Liver (tissue), 9 donors: Measurements from ENCODE around the gene TCERG1L. TPM values are rescaled to one million over a fixed set of nuclear protein-coding genes. Genes with fewer than 3 reads are reported as not detected.

ENCODE experiments used
- DNase-seq: peaks from one replicate; pipeline ENCODE4 v3.0.0-alpha.2; 2017; ENCODE audit warnings: low spot score
- H3K27ac ChIP-seq, 2 donors: one replicate each; pipeline ENCODE4 v1.7.0; 2013; ENCODE audit warnings: inconsistent platforms in 2 of 2, low read length in 2 of 2, control low read depth in 1 of 2, low read depth in 1 of 2, mild to moderate bottlenecking in 1 of 2
- H3K27me3 ChIP-seq, 4 donors: one replicate each; pipeline versions ENCODE4 v1.6.1 to v1.7.0; 2013; ENCODE audit warnings: low read length in 3 of 4, inconsistent platforms in 1 of 4, mild to moderate bottlenecking in 1 of 4, moderate library complexity in 1 of 4; ENCODE audit not compliant: control insufficient read depth in 4 of 4, insufficient read depth in 4 of 4
- H3K36me3 ChIP-seq, 4 donors: one replicate each; pipeline versions ENCODE4 v1.6.1 to v1.7.0; 2013; ENCODE audit warnings: low read length in 3 of 4, mild to moderate bottlenecking in 3 of 4, low read depth in 1 of 4, moderate library complexity in 1 of 4; ENCODE audit not compliant: control insufficient read depth in 4 of 4, insufficient read depth in 3 of 4
- H3K4me1 ChIP-seq, 4 donors: one replicate each; pipeline versions ENCODE4 v1.6.1 to v1.7.0; 2013; ENCODE audit warnings: low read length in 3 of 4, mild to moderate bottlenecking in 3 of 4, moderate library complexity in 1 of 4; ENCODE audit not compliant: control insufficient read depth in 4 of 4, insufficient read depth in 4 of 4
- H3K4me3 ChIP-seq, 3 donors: one replicate each; pipeline versions ENCODE4 v1.6.1 to v1.7.0; 2013; ENCODE audit warnings: low read length in 3 of 3, control low read depth in 1 of 3, low read depth in 1 of 3, mild to moderate bottlenecking in 1 of 3
- H3K9ac ChIP-seq, 2 donors: one replicate each; pipeline ENCODE4 v1.7.0; 2013; ENCODE audit warnings: low read length in 2 of 2, mild to moderate bottlenecking in 2 of 2, moderate library complexity in 2 of 2, control low read depth in 1 of 2, low read depth in 1 of 2
- H3K9me3 ChIP-seq, 4 donors: one replicate each; pipeline versions ENCODE4 v1.6.1 to v1.7.0; 2013; ENCODE audit warnings: low read length in 3 of 4; ENCODE audit not compliant: control insufficient read depth in 4 of 4
- EGR1 ChIP-seq, 2 donors: IDR thresholded peaks; 2 replicates each; pipeline ENCODE4 v1.6.1; 2016 to 2018; ENCODE audit warnings: antibody characterized with exemption in 2 of 2, low read depth in 2 of 2
- FOXA1 ChIP-seq: IDR thresholded peaks from 2 replicates; pipeline ENCODE4 v1.6.1; 2016; ENCODE audit warnings: antibody characterized with exemption
- FOXA2 ChIP-seq: IDR thresholded peaks from 2 replicates; pipeline ENCODE4 v1.6.1; 2016; ENCODE audit warnings: antibody characterized with exemption
- GABPA ChIP-seq, 2 donors: IDR thresholded peaks in 1 of 2; conservative IDR thresholded peaks in 1 of 2; 2 replicates each; pipeline ENCODE4 v1.6.1; 2016; ENCODE audit warnings: antibody characterized with exemption in 2 of 2, mild to moderate bottlenecking in 1 of 2, moderate library complexity in 1 of 2
- HNF4A ChIP-seq, 2 donors: conservative IDR thresholded peaks; 2 replicates each; pipeline ENCODE4 v1.6.1; 2016; ENCODE audit warnings: antibody characterized with exemption in 2 of 2, mild to moderate bottlenecking in 2 of 2
- HNF4G ChIP-seq: IDR thresholded peaks from 2 replicates; pipeline ENCODE4 v1.6.1; 2016; ENCODE audit warnings: antibody characterized with exemption
- JUND ChIP-seq, 2 donors: IDR thresholded peaks; 2 replicates each; pipeline ENCODE4 v1.6.1; 2016; ENCODE audit warnings: antibody characterized with exemption in 2 of 2
- NR2F2 ChIP-seq: IDR thresholded peaks from 2 replicates; pipeline ENCODE4 v1.6.1; 2016; ENCODE audit warnings: antibody characterized with exemption
- RAD21 ChIP-seq, 2 donors: IDR thresholded peaks; 2 replicates each; pipeline ENCODE4 v1.6.1; 2016; ENCODE audit warnings: antibody characterized with exemption in 2 of 2, mild to moderate bottlenecking in 2 of 2
- RXRA ChIP-seq, 2 donors: IDR thresholded peaks; 2 replicates each; pipeline ENCODE4 v1.6.1; 2017 to 2018; ENCODE audit warnings: antibody characterized with exemption in 2 of 2, mild to moderate bottlenecking in 1 of 2
- SP1 ChIP-seq: IDR thresholded peaks from 2 replicates; pipeline ENCODE4 v1.6.1; 2018; ENCODE audit warnings: antibody characterized with exemption, mild to moderate bottlenecking
- TAF1 ChIP-seq: conservative IDR thresholded peaks from 2 replicates; pipeline ENCODE4 v1.6.1; 2016; ENCODE audit warnings: antibody characterized with exemption, mild to moderate bottlenecking
- YY1 ChIP-seq: IDR thresholded peaks from 2 replicates; pipeline ENCODE4 v1.6.1; 2016; ENCODE audit warnings: antibody characterized with exemption, mild to moderate bottlenecking
- WGBS: extraction: QIAGEN DNeasy Blood & Tissue Kit; methylation state at CpG from one replicate; pipeline ENCODE4 v1.1.7; 2013; 5-methylcytosine and 5-hydroxymethylcytosine counted together
- polyA plus RNA-seq, 2 donors: library from polyadenylated mRNA; stranded (reverse) in 1 of 2; unstranded in 1 of 2; fragments of 200-250 nt in 1 of 2; fragments of >200 nt in 1 of 2; fragmentation: Nextera tagmentation in 1 of 2; extraction: Ambion mirVana in 1 of 2; gene quantifications; one replicate each; pipeline versions ENCODE4 v1.2.1 to v1.2.3, GENCODE V29; 2013 to 2015
- total RNA-seq, 2 donors: library from RNA; depleted of rRNA; stranded (reverse); fragments of >200 nt; gene quantifications; one replicate each; pipeline ENCODE4 v1.2.3, GENCODE V29; 2014
- TF ChIP-seq, protein P1 (sequence below): IDR thresholded peaks from 2 replicates; pipeline ENCODE4 v1.6.1; 2016; ENCODE audit warnings: antibody characterized with exemption
- TF ChIP-seq, protein P2 (sequence below): IDR thresholded peaks from 2 replicates; pipeline ENCODE4 v1.6.1; 2016; ENCODE audit warnings: antibody characterized with exemption, mild to moderate bottlenecking
- TF ChIP-seq, protein P3 (sequence below): IDR thresholded peaks from 2 replicates; pipeline ENCODE4 v1.6.1; 2016; ENCODE audit warnings: antibody characterized with exemption
- TF ChIP-seq, protein P4 (sequence below): fragments of 150-350 bp; IDR thresholded peaks from 2 replicates; pipeline ENCODE4 v1.5.1; 2017; ENCODE audit warnings: improper control_type of control experiment, low read depth, low read length; ENCODE audit not compliant: missing input control
- TF ChIP-seq, protein P5 (sequence below): IDR thresholded peaks from 2 replicates; pipeline ENCODE4 v1.6.1; 2016; ENCODE audit warnings: antibody characterized with exemption
- donor health status: healthy.
- donor health status: healthy.
- donor health status: healthy.
- donor health status: healthy.
- donor health status: healthy.

Gene TCERG1L
- total and polyA plus RNA-seq, 4 donors = not detected

DNA sequence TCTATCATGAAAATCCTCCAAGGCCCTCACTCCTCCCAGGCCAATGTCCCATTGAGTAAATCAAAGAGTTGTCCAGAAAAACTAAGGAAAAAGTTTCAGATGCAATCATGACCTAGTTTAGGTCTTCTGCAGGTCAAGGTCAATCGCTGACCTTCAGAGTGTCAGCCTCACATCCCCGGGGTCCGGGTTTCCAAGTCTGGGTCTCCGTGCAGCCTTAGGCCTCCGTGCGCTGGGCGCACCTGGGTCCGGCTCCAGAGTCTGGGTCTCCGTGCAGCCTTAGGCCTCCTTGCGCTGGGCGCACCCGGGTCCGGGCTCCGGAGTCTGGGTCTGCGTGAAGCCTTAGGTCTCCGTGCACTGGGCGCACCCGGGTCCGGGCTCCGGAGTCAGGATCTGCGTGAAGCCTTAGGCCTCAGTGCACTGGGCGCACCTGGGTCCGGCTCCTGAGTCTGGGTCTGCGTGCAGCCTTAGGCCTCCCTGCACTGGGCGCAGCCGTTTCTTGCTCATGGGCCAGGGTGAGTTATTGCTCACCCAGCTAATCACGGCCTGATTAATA, 236.2 kb downstream of the TCERG1L start:
- no peak for DNase-seq
- H3K27me3 ChIP-seq = no peaks in the 10 kb centered on the region
- no peaks in the 10 kb centered on the region for H3K9me3 ChIP-seq
- H3K27ac ChIP-seq = no peak overlapping the region
- 91% methylated on average over 27 of the region's 27 CpGs for WGBS
- no peak overlapping the region for H3K4me3 ChIP-seq
- no peaks in the 10 kb centered on the region for H3K4me1 ChIP-seq
- no peak for TF ChIP-seq EGR1 (IDR thresholded peaks at IDR 0.05; ENCODE audit: low read depth in 2 of 2)
- no peak for TF ChIP-seq FOXA2
- TF ChIP-seq RAD21 (IDR thresholded peaks at IDR 0.05) = no peak
- TF ChIP-seq RXRA (IDR thresholded peaks at IDR 0.05) = no peak
- TF ChIP-seq HNF4G = no peak
- TF ChIP-seq, protein P1, sequence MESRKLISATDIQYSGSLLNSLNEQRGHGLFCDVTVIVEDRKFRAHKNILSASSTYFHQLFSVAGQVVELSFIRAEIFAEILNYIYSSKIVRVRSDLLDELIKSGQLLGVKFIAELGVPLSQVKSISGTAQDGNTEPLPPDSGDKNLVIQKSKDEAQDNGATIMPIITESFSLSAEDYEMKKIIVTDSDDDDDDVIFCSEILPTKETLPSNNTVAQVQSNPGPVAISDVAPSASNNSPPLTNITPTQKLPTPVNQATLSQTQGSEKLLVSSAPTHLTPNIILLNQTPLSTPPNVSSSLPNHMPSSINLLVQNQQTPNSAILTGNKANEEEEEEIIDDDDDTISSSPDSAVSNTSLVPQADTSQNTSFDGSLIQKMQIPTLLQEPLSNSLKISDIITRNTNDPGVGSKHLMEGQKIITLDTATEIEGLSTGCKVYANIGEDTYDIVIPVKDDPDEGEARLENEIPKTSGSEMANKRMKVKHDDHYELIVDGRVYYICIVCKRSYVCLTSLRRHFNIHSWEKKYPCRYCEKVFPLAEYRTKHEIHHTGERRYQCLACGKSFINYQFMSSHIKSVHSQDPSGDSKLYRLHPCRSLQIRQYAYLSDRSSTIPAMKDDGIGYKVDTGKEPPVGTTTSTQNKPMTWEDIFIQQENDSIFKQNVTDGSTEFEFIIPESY = no peak
- no peaks in the 10 kb centered on the region for H3K36me3 ChIP-seq
- H3K9ac ChIP-seq = no peak overlapping the region

DNA sequence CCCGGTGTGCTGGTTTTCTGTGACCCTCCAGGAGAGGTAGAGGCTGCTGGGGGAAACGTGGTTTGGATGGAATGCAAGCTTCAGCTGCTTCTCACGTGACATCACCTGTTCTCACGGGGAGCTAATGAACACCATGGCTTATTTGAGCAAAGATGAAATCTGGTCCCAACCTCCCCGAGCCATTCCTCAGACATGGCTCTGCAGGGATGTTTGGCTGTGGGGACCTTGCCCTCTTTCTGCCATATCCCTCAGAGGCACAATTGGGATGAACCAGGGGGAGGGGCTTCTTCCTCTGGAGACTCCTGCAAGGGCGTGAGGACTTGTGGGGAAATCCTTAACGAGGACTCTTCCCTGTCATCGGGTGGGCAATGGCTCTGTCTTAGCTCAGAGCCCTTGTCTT, 236.8 kb downstream of the TCERG1L start:
- Histone ChIP-seq H3K9ac (no peak overlapping the region), H3K27me3 (no peaks in the 10 kb centered on the region), H3K27ac (no peak overlapping the region), H3K4me3 (no peak overlapping the region), H3K9me3 (no peaks in the 10 kb centered on the region), H3K36me3 (no peaks in the 10 kb centered on the region), H3K4me1 (no peaks in the 10 kb centered on the region)
- TF ChIP-seq FOXA1 = no peak
- no peak for TF ChIP-seq YY1
- TF ChIP-seq HNF4A (conservative IDR thresholded peaks at IDR 0.05) = no peak
- no peak for TF ChIP-seq FOXA2
- no peak for TF ChIP-seq EGR1 (IDR thresholded peaks at IDR 0.05; ENCODE audit: low read depth in 2 of 2)
- no peak for TF ChIP-seq GABPA (IDR thresholded peaks at IDR 0.05 in 1 of 2, conservative IDR thresholded peaks at IDR 0.05 in 1 of 2)
- WGBS = 81% methylated on average over 8 of the region's 8 CpGs
- no peak for DNase-seq

DNA sequence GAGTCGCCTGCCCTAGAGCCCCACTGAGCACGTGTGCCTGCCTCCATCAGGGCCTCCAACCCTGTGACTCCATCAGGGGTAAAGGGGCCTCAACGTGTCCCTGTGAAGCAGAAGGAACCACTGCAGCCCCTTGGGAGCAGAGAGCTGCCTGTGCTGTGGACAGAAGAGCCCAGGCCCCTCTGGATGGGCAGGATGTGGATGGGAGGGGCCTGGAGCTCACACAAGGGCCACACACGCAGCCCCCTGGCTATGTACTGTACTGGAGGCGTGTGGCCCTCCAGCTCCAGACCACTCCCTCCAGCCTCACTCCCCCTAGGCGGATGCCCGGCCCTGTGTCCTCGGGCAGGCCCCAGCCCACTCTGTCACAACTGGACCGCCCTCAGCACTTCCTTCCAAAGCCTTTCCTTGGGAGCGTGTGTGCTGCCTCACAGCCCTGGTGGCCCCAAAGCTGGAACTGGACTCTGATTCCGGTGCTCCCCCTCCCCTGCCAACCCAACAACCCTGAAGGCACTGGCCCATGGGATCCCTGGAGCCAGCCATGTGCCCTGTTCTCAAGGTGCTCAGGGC, 238.0 kb downstream of the TCERG1L start:
- no peaks in the 10 kb centered on the region for H3K4me1 ChIP-seq
- DNase-seq = no peak
- no peak overlapping the region for H3K4me3 ChIP-seq
- H3K27me3 ChIP-seq = no peaks in the 10 kb centered on the region
- no peaks in the 10 kb centered on the region for H3K9me3 ChIP-seq
- no peaks in the 10 kb centered on the region for H3K36me3 ChIP-seq
- H3K27ac ChIP-seq = no peak overlapping the region
- 74% methylated on average over 11 of the region's 11 CpGs for WGBS
- H3K9ac ChIP-seq = no peak overlapping the region
- TF ChIP-seq, protein P1 = no peak
- no peak for TF ChIP-seq NR2F2
- no peak for TF ChIP-seq JUND (IDR thresholded peaks at IDR 0.05)
- TF ChIP-seq RAD21 (IDR thresholded peaks at IDR 0.05) = no peak
- TF ChIP-seq, protein P2, sequence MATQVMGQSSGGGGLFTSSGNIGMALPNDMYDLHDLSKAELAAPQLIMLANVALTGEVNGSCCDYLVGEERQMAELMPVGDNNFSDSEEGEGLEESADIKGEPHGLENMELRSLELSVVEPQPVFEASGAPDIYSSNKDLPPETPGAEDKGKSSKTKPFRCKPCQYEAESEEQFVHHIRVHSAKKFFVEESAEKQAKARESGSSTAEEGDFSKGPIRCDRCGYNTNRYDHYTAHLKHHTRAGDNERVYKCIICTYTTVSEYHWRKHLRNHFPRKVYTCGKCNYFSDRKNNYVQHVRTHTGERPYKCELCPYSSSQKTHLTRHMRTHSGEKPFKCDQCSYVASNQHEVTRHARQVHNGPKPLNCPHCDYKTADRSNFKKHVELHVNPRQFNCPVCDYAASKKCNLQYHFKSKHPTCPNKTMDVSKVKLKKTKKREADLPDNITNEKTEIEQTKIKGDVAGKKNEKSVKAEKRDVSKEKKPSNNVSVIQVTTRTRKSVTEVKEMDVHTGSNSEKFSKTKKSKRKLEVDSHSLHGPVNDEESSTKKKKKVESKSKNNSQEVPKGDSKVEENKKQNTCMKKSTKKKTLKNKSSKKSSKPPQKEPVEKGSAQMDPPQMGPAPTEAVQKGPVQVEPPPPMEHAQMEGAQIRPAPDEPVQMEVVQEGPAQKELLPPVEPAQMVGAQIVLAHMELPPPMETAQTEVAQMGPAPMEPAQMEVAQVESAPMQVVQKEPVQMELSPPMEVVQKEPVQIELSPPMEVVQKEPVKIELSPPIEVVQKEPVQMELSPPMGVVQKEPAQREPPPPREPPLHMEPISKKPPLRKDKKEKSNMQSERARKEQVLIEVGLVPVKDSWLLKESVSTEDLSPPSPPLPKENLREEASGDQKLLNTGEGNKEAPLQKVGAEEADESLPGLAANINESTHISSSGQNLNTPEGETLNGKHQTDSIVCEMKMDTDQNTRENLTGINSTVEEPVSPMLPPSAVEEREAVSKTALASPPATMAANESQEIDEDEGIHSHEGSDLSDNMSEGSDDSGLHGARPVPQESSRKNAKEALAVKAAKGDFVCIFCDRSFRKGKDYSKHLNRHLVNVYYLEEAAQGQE = no peak
- TF ChIP-seq SP1 = no peak
- no peak for TF ChIP-seq FOXA2
- TF ChIP-seq FOXA1 = no peak
- TF ChIP-seq HNF4A (conservative IDR thresholded peaks at IDR 0.05) = no peak
- no peak for TF ChIP-seq HNF4G
- no peak for TF ChIP-seq EGR1 (IDR thresholded peaks at IDR 0.05; ENCODE audit: low read depth in 2 of 2)
- TF ChIP-seq, protein P3, sequence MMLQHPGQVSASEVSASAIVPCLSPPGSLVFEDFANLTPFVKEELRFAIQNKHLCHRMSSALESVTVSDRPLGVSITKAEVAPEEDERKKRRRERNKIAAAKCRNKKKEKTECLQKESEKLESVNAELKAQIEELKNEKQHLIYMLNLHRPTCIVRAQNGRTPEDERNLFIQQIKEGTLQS = no peak
- no peak for TF ChIP-seq TAF1
- TF ChIP-seq, protein P4, sequence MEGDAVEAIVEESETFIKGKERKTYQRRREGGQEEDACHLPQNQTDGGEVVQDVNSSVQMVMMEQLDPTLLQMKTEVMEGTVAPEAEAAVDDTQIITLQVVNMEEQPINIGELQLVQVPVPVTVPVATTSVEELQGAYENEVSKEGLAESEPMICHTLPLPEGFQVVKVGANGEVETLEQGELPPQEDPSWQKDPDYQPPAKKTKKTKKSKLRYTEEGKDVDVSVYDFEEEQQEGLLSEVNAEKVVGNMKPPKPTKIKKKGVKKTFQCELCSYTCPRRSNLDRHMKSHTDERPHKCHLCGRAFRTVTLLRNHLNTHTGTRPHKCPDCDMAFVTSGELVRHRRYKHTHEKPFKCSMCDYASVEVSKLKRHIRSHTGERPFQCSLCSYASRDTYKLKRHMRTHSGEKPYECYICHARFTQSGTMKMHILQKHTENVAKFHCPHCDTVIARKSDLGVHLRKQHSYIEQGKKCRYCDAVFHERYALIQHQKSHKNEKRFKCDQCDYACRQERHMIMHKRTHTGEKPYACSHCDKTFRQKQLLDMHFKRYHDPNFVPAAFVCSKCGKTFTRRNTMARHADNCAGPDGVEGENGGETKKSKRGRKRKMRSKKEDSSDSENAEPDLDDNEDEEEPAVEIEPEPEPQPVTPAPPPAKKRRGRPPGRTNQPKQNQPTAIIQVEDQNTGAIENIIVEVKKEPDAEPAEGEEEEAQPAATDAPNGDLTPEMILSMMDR = no peak
- TF ChIP-seq, protein P5, sequence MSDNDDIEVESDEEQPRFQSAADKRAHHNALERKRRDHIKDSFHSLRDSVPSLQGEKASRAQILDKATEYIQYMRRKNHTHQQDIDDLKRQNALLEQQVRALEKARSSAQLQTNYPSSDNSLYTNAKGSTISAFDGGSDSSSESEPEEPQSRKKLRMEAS = no peak
- TF ChIP-seq RXRA (IDR thresholded peaks at IDR 0.05) = no peak
